Uterus (tissue), 2 donors: ENCODE results near the gene ADAM33.

Experiments
- POLR2A ChIP-seq, 2 donors: fragments of 450-650 bp; IDR thresholded peaks; one replicate each; pipeline ENCODE4 v1.6.1; 2016; ENCODE audit warnings: antibody characterized with exemption in 2 of 2, mild to moderate bottlenecking in 1 of 2, moderate library complexity in 1 of 2
- TF ChIP-seq, protein P1 (sequence below), 4 experiments: fragments of 200-600 bp in 2 of 4; fragments of 450-650 bp in 2 of 4; sonication (generic) in 2 of 4; IDR thresholded peaks; one replicate each; pipeline ENCODE4 v1.5.1; 2016 to 2019; ENCODE audit warnings: antibody characterized with exemption in 4 of 4, mild to moderate bottlenecking in 2 of 4, moderate library complexity in 1 of 4

DNA sequence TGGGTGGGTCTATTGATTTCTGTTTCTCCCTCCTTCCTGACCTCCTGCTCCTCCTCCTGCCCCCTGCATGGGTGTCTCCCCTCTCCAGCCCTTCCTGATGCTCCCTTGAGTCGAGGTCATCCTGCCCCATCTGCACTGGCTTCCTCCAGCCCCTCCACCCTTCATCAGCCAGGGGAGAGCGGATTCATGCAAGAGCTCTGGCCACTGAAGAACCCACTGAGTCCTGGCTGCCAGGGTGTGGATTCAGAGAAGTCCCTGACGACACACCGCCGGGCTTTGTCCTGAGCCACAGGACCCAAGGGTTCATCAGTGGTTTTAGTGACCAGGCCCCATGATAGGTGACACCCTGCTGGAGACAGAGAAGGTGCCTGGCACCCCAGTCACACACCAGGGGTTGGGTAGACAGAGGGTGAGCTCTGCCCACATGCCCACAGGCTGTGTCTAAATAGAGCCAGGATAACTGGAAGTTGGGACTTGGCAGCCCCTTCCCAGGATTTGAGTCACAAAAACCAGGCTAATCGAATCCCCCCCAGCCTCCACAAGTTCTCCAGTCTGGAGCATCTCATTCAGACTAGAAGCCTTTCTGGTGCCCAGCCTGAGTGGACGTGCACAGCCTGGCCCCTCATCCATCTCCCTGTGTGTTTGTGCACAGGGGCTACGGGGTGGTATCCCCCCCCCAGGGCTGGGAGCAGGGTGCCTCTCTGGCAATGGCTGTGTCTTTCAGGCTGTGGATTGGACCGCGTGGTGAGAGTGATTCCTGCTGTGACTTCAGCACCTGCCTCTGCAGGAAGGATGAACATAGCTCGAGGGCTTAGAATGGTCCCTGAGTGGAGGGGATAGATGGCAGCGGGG is 19.8 kb downstream of the ADAM33 start:
- TF ChIP-seq, protein P1, sequence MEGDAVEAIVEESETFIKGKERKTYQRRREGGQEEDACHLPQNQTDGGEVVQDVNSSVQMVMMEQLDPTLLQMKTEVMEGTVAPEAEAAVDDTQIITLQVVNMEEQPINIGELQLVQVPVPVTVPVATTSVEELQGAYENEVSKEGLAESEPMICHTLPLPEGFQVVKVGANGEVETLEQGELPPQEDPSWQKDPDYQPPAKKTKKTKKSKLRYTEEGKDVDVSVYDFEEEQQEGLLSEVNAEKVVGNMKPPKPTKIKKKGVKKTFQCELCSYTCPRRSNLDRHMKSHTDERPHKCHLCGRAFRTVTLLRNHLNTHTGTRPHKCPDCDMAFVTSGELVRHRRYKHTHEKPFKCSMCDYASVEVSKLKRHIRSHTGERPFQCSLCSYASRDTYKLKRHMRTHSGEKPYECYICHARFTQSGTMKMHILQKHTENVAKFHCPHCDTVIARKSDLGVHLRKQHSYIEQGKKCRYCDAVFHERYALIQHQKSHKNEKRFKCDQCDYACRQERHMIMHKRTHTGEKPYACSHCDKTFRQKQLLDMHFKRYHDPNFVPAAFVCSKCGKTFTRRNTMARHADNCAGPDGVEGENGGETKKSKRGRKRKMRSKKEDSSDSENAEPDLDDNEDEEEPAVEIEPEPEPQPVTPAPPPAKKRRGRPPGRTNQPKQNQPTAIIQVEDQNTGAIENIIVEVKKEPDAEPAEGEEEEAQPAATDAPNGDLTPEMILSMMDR (IDR thresholded peaks at IDR 0.05), result no peak
- no peak for TF ChIP-seq POLR2A (IDR thresholded peaks at IDR 0.05)
